Sigmoid colon (tissue), 7 donors: ENCODE results near the gene WNT3. TPM values are rescaled to one million over a fixed set of nuclear protein-coding genes. Genes with fewer than 3 reads are reported as not detected.

Experiments used
- DNase-seq: peaks from one replicate; pipeline ENCODE4 v3.0.0-alpha.2; 2019
- H3K27ac ChIP-seq, 4 donors: fragments of 200-600 bp; sonication (generic); one replicate each; pipeline ENCODE4 v1.5.1; 2016 to 2019; ENCODE audit warnings: mild to moderate bottlenecking in 1 of 4
- H3K27me3 ChIP-seq, 3 donors: fragments of 200-600 bp; sonication (generic); one replicate each; pipeline ENCODE4 v1.5.1; 2019; ENCODE audit warnings: mild to moderate bottlenecking in 1 of 3
- H3K36me3 ChIP-seq, 4 donors: fragments of 200-600 bp; sonication (generic); one replicate each; pipeline ENCODE4 v1.5.1; 2016 to 2019
- H3K4me1 ChIP-seq, 4 donors: fragments of 200-600 bp; sonication (generic); one replicate each; pipeline ENCODE4 v1.5.1; 2017 to 2019
- H3K4me3 ChIP-seq, 4 donors: fragments of 200-600 bp; sonication (generic); one replicate each; pipeline ENCODE4 v1.5.1; 2017 to 2019; ENCODE audit warnings: mild to moderate bottlenecking in 2 of 4, moderate library complexity in 1 of 4
- H3K9me3 ChIP-seq, 4 donors: fragments of 200-600 bp in 3 of 4; sonication (generic) in 3 of 4; one replicate each; pipeline versions ENCODE4 v1.5.1 to v1.6.1; 2013 to 2019
- CTCF ChIP-seq, 4 experiments: fragments of 450-650 bp in 3 of 4; fragments of 200-600 bp in 1 of 4; IDR thresholded peaks; one replicate each; pipeline ENCODE4 v1.5.1; 2016 to 2019; ENCODE audit warnings: antibody characterized with exemption in 4 of 4, mild to moderate bottlenecking in 3 of 4, moderate library complexity in 2 of 4
- EP300 ChIP-seq, 4 donors: sonication (generic); formaldehyde crosslinking; IDR thresholded peaks; one replicate each; pipeline ENCODE4 v1.6.1; 2017; ENCODE audit warnings: antibody characterized with exemption in 4 of 4
- POLR2A ChIP-seq, 2 donors: fragments of 450-650 bp; IDR thresholded peaks; one replicate each; pipeline ENCODE4 v1.6.1; 2016; ENCODE audit warnings: antibody characterized with exemption in 2 of 2, mild to moderate bottlenecking in 2 of 2, moderate library complexity in 2 of 2
- POLR2AphosphoS5 ChIP-seq, 4 donors: sonication (generic); formaldehyde crosslinking; IDR thresholded peaks; one replicate each; pipeline ENCODE4 v1.6.1; 2017; ENCODE audit warnings: antibody characterized with exemption in 4 of 4
- WGBS, 2 donors: extraction: QIAGEN DNeasy Blood & Tissue Kit; methylation state at CpG; one replicate each; pipeline ENCODE4 v1.1.7; 2013; 5-methylcytosine and 5-hydroxymethylcytosine counted together
- intact Hi-C: fragments of 100-400 bp; cut with DNase I; formaldehyde crosslinking; loops from one replicate; pipeline ENCODE4 v1.15.1; 2023
- polyA plus RNA-seq, 3 donors: library from polyadenylated mRNA; stranded (reverse); fragments of 200-250 nt; gene quantifications; one replicate each; pipeline ENCODE4 v1.2.3, GENCODE V29; 2013
- total RNA-seq, 4 donors: library from RNA; depleted of rRNA; stranded (reverse); fragments of >200 nt; gene quantifications; one replicate each; pipeline ENCODE4 v1.1.0, GENCODE V29; 2016
- donor health status: healthy with polysubstance abuse.
- donor health status: Bipolar disorder and iron deficiency.
- donor health status: healthy.

WNT3 gene
- total and polyA plus RNA-seq, 7 donors = under 0.01 to 0.71 (median 0.52) TPM; not detected in 1

GRCh38 chr17:46773221-46773605 is 45.3 kb downstream of the WNT3 start:
- peaks cover 0 to 28% (median 22%) of the 10 kb centered on the region in 4 donors for H3K4me1 ChIP-seq
- no peaks in the 10 kb centered on the region for H3K36me3 ChIP-seq
- H3K27ac ChIP-seq = no peak overlapping the region
- intact Hi-C loops = no loop called here
- no peak overlapping the region for H3K4me3 ChIP-seq
- DNase-seq = peak; percentile 48
- WGBS, 2 donors = 49 to 87% methylated on average over 6 of the region's 6 CpGs
- no peaks in the 10 kb centered on the region for H3K9me3 ChIP-seq
- TF ChIP-seq POLR2AphosphoS5 (IDR thresholded peaks at IDR 0.05) (no peak), POLR2A (IDR thresholded peaks at IDR 0.05) (no peak), EP300 (IDR thresholded peaks at IDR 0.05) (no peak), CTCF (IDR thresholded peaks at IDR 0.05) (no peak)
- no peaks in the 10 kb centered on the region for H3K27me3 ChIP-seq

GRCh38 chr17:46772475-46773220 is 45.8 kb downstream of the WNT3 start:
- H3K4me1 ChIP-seq = peaks cover 0 to 28% (median 22%) of the 10 kb centered on the region in 4 donors
- no peaks in the 10 kb centered on the region for H3K27me3 ChIP-seq
- intact Hi-C loops = no loop called here
- peak overlapping the region in 1 of 4 donors; percentile 52 for H3K27ac ChIP-seq
- peak overlapping the region in 3 of 4 donors; percentile 49 to 69 (median 66) for H3K4me3 ChIP-seq
- 13 to 15% methylated on average over 16 of the region's 16 CpGs for WGBS, 2 donors
- H3K36me3 ChIP-seq = no peaks in the 10 kb centered on the region
- no peaks in the 10 kb centered on the region for H3K9me3 ChIP-seq
- TF ChIP-seq CTCF (IDR thresholded peaks at IDR 0.05) (no peak), POLR2AphosphoS5 (IDR thresholded peaks at IDR 0.05) (no peak), EP300 (IDR thresholded peaks at IDR 0.05) (no peak), POLR2A (IDR thresholded peaks at IDR 0.05) (no peak)
- peak; percentile 42 for DNase-seq

- intact Hi-C loops = no loop called here
- Histone ChIP-seq H3K36me3 (no peaks in the 10 kb centered on the region), H3K9me3 (no peaks in the 10 kb centered on the region), H3K27ac (peak overlapping the region; percentile 73 to 79 (median 76)), H3K4me3 (peak overlapping the region; percentile 49 to 69 (median 60)), H3K4me1 (peaks cover 0 to 28% (median 22%) of the 10 kb centered on the region in 4 donors), H3K27me3 (no peaks in the 10 kb centered on the region)
- WGBS, 2 donors = 1% methylated on average over 135 of the region's 135 CpGs
- no peak for TF ChIP-seq POLR2AphosphoS5 (IDR thresholded peaks at IDR 0.05)
- TF ChIP-seq EP300 (IDR thresholded peaks at IDR 0.05) = no peak
- no peak for TF ChIP-seq POLR2A (IDR thresholded peaks at IDR 0.05)
- no peak for TF ChIP-seq CTCF (IDR thresholded peaks at IDR 0.05)
- no peak for DNase-seq
These were observed 46.7 kb downstream of the WNT3 start for GRCh38 chr17:46771561-46772474.

- intact Hi-C loops = no loop called here
- no peaks in the 10 kb centered on the region for H3K36me3 ChIP-seq
- H3K9me3 ChIP-seq = no peaks in the 10 kb centered on the region
- 2% methylated on average over 73 of the region's 73 CpGs for WGBS, 2 donors
- peak overlapping the region; percentile 73 to 79 (median 76) for H3K27ac ChIP-seq
- DNase-seq = no peak
- no peaks in the 10 kb centered on the region for H3K27me3 ChIP-seq
- H3K4me3 ChIP-seq = peak overlapping the region; percentile 26 to 66 (median 50)
- TF ChIP-seq CTCF (IDR thresholded peaks at IDR 0.05) = no peak
- TF ChIP-seq EP300 (IDR thresholded peaks at IDR 0.05) = no peak
- TF ChIP-seq POLR2A (IDR thresholded peaks at IDR 0.05) = no peak
- no peak for TF ChIP-seq POLR2AphosphoS5 (IDR thresholded peaks at IDR 0.05)
- peaks cover 0 to 28% (median 22%) of the 10 kb centered on the region in 4 donors for H3K4me1 ChIP-seq
These were observed 47.5 kb downstream of the WNT3 start for GRCh38 chr17:46770818-46771560.
